Daoy (cell line): Measurements from ENCODE around the gene CKS1B. TPM values are rescaled to one million over a fixed set of nuclear protein-coding genes. Genes with fewer than 3 reads are reported as not detected.

ENCODE experiments used
- DNase-seq: peaks from one replicate; pipeline ENCODE4 v3.0.0-alpha.2; 2015; ENCODE audit warnings: low read depth
- total RNA-seq: library from RNA; depleted of rRNA; stranded (reverse); fragments of >200 nt; shearing (Covaris generic); gene quantifications from 2 replicates; pipeline ENCODE4 v1.2.3, GENCODE V29; 2014; rRNA removed

CKS1B gene
- 362 and 379 TPM in 2 replicates for total RNA-seq

- peak; percentile 100 for DNase-seq
Observed at GRCh38 chr1:154974102-154974807, at the start of gene CKS1B. TSS of gene CKS1B (plus strand) at chr1:154974681. CDS start at chr1:154974746, 65 bp downstream.

DNA sequence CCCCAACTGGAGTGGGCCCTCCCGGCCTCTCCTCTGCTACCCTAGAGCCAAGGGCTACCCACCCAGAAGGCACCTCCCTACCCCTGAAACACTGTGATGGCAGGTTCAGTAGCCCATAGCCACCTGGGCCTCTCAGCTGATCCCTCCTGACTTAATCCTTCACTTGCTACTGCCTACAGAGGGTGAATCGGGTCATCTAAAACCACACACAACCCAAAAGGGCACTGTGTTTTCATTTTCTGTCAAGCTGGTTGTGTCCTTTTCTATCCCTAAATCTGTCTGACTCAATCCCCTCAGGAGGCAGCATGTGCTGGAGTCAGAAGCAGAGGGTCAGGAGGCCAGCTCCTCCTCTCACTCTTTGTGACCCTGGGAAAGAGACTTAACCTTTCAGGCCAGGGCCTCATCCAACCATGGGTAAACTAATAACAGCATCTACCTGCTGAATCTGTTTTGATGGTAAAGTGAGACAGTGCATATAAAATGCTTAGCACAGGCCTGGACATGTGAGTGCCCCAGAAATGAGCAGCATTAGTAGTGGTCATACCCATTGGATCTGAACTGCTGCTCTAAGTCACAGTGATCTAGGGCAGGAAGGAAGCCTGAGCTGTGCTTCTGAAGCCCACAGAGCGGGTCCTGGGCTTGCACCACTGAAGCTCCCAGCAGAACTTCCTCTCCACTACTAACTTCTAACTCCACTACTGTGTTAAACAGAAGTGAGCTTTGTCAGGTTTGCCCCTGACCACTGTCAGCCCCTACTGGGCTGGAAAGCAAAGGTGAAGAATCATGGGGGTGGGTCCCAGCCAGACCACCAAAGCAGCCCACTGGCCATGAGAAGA lies 48.9 kb upstream of the CKS1B start:
- no peak for DNase-seq

GRCh38 chr1:154926201-154926600 lies 48.3 kb upstream of the CKS1B start:
- DNase-seq: no peak

DNA sequence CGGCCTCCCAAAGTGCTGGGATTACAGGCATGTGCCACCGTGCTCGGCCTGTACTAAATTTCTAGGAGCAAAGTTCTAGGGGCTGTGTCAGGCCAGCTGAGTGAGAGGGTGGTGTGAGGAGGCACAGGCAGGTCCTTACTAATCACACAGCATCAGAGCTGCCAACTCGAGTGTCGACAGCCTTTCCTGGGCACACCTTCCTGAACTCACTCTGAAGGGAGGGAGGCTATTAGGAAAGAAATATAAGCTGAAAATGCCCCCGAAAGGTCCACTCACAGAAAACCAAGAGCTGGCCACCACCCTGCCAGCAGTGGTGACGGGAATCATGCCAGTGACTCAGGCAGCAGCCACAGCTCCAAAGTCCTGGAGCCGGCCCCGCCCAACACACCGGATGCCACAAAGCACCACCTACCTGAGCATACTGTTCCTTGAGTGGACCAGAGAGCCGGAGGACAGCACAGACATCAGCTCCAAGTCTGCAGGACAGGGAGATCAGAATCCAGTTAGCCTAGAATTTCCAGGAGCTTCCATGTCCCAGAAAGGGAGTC lies 42.5 kb upstream of the CKS1B start:
- peak; percentile 82 for DNase-seq

DNA sequence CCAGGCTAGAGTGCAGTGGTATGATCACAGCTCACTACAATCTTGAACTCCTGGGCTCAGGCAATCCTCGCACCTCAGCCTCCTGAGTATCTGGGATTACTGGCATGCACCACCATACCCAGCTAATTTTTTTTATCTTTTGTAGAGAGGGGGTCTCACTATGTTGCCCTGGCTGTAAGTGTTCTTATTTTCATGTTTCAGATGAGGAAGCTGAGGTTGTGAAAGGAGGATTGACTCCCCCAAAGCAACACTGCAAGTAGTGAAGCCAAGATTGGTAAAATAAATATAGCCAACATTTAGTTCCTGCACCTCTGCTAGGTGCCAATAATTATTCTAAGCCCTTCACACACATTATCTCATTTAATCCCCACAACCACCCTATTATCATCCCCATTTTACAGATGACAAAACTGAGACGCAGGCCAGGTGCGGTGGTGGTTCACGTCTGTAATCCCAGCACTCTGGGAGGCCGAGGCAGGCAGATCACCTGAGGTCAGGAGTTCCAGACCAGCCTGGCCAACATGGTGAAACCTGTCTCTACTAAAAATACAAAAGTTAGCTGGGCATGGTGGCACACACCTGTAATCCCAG lies 40.0 kb upstream of the CKS1B start:
- DNase-seq: no peak

GRCh38 chr1:154935749-154936554 lies 38.5 kb upstream of the CKS1B start:
- DNase-seq: no peak

- peak; percentile 96 for DNase-seq
Observed at GRCh38 chr1:154936555-154937084, 37.9 kb upstream of the CKS1B start, which contains the start of gene PMVK. TSS of gene PMVK (minus strand) at chr1:154936719. CDS start at chr1:154936685, 34 bp downstream.

DNA sequence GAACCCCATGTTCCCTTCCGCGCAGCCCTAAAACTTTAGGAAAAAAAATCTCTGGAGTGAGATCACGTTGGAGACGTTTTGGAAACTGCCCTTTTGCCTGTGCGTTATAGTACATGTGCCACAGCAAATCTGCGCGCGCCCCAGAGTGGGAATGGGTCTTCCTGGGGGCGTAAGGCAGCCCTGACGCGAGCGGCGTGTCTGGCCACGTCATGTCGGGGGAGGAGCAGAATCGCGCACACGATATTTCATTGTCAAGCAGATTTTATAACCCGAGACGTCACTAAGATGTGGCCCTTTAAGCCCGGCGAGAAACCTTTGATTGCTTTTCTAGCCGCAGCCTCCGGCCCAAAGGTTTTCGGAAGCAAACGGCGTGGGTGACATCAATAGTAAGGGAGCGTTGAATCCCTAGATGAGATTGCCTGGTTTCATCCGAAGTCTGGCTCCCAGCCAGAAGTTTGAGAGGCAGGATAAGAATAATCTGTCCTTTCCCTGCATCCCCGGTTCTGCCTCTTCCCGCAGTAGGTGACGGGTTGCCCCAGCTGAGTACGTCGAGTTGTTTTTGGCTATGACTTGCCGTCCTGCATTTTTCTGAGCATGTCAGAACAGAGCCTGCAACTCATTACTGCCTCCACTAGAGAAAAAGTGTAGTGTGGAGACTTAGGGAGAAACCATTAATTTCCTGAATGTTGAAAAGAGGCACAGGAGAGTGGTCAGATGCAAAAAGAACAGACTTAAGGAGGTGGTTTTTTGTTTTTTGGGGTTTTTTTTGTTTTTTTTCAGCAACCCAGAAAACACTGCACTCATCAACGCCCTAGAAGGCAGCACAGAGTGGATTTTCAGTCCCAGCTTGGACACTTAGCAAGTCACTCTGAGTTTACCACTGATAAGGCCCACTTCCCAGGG lies 37.1 kb upstream of the CKS1B start:
- DNase-seq: peak; percentile 94

- DNase-seq: no peak
Observed at GRCh38 chr1:154937988-154938386, 36.5 kb upstream of the CKS1B start.

DNA sequence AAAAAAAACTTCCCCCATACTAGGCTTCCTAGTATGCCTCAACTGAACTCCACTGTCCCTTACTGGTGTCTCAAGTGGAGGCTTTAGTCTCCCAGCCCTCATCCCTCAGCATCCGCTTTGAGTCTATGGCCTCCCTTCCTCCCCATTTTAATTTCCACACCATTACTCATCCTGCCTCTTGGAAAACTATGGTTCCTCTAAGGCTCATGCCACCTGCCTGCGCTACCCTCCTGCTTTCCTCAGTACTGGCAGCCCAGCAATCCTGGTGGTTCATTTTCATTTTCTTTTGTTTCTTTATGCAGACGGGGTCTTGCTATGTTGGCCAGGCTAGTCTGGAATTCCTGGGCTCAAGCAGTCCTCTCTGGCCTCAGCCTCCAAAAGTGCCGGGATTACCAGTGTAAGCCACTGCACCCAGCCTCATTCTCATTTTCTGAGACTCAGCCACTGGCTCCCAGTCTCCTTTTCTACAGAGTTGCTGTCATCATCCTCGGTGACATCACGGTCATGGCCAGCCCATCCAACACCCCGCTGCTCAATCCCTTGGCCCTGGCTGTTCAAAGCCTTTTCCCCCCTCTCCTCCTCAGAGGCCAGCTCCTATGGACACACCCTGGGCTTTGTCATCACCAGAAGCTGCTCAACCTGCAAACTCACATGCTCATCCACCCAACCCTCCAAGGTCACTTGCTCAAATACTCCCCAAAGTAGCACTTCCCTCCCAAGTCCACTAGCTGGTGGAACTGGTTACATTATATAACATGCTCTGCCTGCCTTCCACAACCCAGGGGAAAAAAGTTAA lies 35.7 kb upstream of the CKS1B start:
- no peak for DNase-seq

DNA sequence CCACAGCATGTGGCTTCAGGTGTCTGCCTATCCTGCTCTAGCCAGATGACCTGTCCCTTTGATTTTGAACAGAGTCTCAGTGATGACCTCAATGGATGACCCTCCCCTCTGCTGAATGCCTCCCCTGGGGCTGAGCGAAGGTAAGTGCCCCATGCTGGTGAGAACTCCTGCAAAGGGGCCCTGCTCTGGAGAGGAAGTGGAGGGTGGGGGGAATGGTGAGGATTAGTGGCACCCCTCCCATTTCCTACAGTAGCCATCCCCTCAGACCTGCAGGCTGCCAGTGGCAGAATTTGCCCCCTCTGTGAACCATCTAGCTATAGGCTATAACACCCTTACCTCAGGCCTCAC lies 34.3 kb upstream of the CKS1B start:
- DNase-seq: no peak

DNA sequence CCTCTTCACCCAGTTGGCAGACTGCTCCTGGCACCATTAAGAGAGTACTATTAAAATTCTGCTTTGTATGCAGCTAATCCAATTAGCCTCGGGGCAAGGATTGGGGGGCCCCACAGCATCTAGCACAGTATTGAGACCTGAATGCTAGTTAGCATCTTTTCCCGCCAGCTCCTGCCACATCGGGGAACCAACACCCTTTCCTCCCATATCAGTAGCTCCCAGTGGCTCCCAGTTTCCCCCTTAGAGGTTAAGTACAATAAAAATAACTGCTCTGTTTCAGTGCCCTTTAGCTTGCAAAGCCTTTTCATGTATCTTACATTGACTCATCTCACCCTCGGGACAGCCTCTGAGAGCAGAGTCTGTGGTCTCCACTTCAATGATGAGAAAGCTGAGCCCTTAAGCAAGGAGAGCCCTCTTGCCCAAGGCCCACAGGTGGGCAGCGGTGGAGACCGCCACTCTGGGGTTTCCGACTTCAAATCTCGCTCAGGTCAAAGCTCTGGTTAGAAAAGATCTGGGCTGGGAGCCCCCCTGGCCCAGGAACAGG lies 33.8 kb upstream of the CKS1B start:
- DNase-seq: no peak

DNA sequence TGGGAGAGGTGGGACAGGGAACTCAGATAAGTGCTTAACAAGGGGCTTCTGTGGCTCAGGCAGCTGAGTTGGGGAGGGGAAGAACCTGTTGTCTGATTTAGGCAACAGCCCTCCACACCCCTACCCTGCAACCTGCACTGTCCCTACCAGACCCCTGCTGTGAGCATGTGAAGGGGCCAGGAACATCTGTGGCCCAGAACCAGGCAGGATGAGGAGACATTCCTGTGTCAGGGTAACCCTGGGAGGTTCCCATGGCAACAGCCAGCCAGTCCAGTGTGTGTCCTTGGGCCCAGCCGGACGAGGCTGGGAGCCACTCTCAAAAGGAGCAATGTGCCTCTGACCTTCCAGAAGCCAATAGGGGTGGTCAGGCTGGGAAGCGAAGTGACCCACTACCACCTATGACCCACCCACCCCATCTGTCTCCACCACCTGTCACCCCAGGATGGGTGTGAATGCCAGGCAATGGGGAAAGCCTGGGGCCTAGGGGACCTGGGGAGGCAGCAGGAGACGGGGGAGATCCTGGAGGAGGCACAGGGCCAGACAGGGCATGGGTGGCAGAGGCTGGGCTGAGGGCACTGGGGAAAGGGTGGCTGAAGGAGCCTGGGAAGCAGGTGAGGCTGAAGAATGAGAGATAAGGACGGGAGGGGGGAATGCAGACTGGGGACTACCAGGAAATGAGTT lies 33.0 kb upstream of the CKS1B start:
- no peak for DNase-seq

DNA sequence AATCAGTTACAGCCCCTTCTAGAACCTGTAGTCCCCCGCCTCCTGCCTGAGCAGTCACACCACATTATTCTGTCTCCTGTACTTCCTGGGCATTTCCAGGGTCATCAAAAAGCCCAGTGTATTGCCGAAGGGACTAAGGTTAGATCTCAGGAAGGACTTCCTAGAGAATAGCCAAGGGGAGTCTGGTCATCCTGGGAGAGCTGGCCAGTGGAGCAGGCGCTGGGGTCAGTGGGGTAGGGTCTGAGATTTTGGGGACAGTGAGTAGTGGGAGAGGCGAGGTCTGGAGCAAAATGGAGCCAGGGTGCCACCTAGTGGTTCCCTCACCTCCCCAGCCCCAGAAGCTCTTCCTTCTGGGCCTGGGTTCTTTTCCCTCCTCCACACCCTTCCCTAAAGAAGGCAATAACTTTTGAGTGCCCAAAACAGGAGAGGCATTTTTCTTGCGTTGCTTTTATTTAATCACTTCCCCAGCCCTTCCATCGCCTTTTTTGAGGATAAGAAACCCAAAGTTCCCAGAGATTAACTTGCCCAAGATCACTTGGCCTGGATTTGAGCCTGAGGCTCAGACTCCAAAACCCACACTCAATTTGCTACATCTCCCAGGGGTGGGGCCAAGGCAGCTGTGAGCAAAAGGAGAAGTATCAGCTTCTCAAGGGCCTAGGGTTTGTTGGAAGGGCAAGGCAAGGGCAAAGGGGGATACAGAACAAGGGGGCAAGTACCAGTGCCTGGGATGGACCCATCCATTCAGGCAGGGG lies 30.7 kb upstream of the CKS1B start:
- DNase-seq: peak; percentile 53

DNA sequence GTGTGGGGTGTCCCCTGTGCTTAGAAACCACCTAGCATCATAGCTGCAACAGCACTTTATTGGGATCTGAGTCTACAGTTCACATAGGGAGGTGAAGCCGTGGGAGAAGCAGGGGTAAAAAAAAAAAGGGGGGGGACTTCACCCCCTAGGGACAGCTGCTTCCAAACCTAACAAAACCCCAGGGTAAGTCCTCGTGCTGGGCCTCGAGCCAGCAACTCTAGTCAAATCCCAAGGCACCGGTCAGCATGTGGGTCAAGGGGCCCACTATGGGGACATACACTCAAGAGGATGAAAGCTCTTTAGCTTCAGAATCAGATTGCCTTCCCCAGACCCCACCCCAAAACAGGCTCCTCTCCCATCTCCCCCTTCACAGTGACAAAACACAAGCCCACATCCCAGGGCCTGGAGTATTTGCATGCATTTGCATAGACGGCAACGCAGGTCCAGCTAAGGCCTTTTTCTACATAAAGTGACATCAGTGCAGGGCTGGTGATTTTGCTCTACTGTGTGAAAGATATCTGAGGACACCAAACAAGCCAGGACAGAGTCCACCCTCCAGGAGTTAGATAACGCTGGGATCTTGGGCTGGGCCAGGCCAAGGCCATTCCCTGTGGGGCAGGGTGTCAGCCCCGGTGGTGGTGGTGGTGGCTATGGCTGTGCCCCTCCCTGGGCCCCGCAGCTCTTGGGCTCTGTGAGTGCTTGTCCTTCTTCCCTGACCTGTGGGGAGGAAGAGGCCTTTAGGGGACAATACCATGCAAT lies 29.9 kb upstream of the CKS1B start:
- no peak for DNase-seq

DNA sequence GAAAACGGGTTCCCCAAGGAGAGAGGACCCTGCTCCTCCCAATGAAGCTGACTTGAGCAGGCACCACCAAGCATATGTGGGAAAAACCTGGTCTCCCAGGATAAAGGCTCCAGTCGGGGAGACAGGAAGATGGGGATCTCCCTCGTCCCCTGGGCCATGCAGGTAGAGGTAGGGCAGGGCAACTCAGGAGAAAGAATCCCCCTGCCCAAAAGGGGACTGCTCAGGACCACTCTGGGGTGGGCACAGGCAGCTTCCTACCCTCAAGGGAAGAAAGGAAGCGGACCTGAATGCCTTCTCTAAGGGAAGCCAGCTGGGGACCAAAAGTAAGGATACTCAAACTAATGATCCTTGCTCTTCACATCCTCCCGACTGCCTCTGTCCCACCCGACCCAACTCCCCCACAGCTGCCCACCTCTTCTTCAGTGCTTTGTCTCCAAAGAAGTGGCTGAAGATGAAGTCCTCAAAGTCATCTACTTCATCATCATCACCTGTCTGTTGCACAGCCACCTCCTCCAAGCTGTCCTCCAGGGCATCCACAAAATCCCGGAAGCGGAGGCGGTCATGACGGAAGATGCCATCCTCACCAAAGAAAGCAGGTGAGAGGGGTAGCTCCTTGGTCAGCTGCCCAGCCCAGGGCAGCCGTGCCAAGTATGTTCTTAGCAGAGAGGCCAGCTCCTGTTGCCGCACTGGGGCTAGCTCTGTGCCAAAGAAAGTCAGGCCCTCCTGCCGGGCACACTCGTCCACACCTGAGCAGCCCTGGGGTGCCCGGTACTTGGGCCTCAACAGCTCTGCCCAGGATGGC lies 29.1 kb upstream of the CKS1B start:
- DNase-seq: no peak
